Activated CD8-positive, alpha-beta memory T cell treated with anti-CD3 and anti-CD28 coated beads for 36 hours (primary cell): Measurements from ENCODE around the gene ZNF439. TPM values are rescaled to one million over a fixed set of nuclear protein-coding genes. Genes with fewer than 3 reads are reported as not detected.
"Not testable (repeated sequence)": the region's sequence is repeated elsewhere in the genome, so short reads cannot be mapped to it uniquely, and the experiment has no call there.

Experiments used
- CTCF ChIA-PET: fragments of 350-600 bp; sonication (Branson Sonifier 250); formaldehyde crosslinking; loops from one replicate; lab custom pipeline; 2021; ENCODE audit warnings: antibody characterized with exemption; lab: Charles Lee
- POLR2A ChIA-PET: fragments of 350-600 bp; sonication (Branson Sonifier 250); formaldehyde crosslinking; loops from one replicate; lab custom pipeline; 2021; ENCODE audit warnings: antibody characterized with exemption; lab: Charles Lee
- total RNA-seq, 2 experiments: library from RNA; stranded (reverse); gene quantifications; one replicate each; pipeline ENCODE4 v1.2.3, GENCODE V29; 2021

The ZNF439 gene
- 1 to 10 TPM; 6.0 to 6.8 TPM for total RNA-seq

- POLR2A ChIA-PET: interaction anchor here (0.5 to 0.8 kb wide), 2 partner anchors 35 to 829 kb away, joined by 3 read pairs; partner anchors contain the start of gene ZNF440
- CTCF ChIA-PET: interaction anchor here (1.0 to 1.5 kb wide), 2 partner anchors 51 to 211 kb away, joined by 3 to 5 read pairs; no protein-coding TSS in a partner anchor
Measured at GRCh38 chr19:11848594-11849469, at the start of gene ZNF439. Gene ZNF439 (plus strand): TSS chr19:11848726. CDS start chr19:11848868, 142 bp downstream.

GRCh38 chr19:11806354-11807098, 42.0 kb upstream of the ZNF439 start:
- ChIA-PET POLR2A (no interaction called here), CTCF (interaction anchor here (2.7 kb wide), 1 partner anchor 9 kb away, joined by 11 read pairs; the partner anchor contains the start of gene ZNF491)

GRCh38 chr19:11807099-11807380, 41.5 kb upstream of the ZNF439 start:
- POLR2A ChIA-PET: no interaction called here
- CTCF ChIA-PET: interaction anchor here (2.7 kb wide), 1 partner anchor 10 kb away, joined by 11 read pairs; the partner anchor contains the start of gene ZNF491

- CTCF ChIA-PET: interaction anchor here (0.6 to 5.1 kb wide), 5 partner anchors 9 to 441 kb away, joined by 3 to 48 read pairs (median 3); partner anchors contain the start of gene ZNF491
- POLR2A ChIA-PET: interaction anchor here (0.5 to 0.9 kb wide), 3 partner anchors 35 to 276 kb away, joined by 3 read pairs; partner anchors contain the start of gene ZNF441
Measured at GRCh38 chr19:11813703-11814028, 34.9 kb upstream of the ZNF439 start.

GRCh38 chr19:11814029-11814699, 34.4 kb upstream of the ZNF439 start, which contains the start of gene ZNF440:
Gene ZNF440 (plus strand): TSS chr19:11814273. CDS start chr19:11814448, 175 bp downstream.
- ChIA-PET CTCF (interaction anchor here (0.6 to 5.1 kb wide), 3 partner anchors 15 to 442 kb away, joined by 4 to 48 read pairs (median 6); partner anchors contain the start of gene ZNF491), POLR2A (interaction anchor here (0.7 to 0.9 kb wide), 2 partner anchors 35 to 47 kb away, joined by 3 read pairs; partner anchors contain the start of gene ZNF441)

- ChIA-PET POLR2A (no interaction called here), CTCF (interaction anchor here (1.0 to 5.1 kb wide), 3 partner anchors 13 to 108 kb away, joined by 3 to 48 read pairs (median 6); partner anchors contain the start of gene ZNF491)
Measured at GRCh38 chr19:11814700-11815035, 33.9 kb upstream of the ZNF439 start.

- ChIA-PET POLR2A (no interaction called here), CTCF (no interaction called here)
Measured at GRCh38 chr19:11821474-11822109, 26.9 kb upstream of the ZNF439 start.

- POLR2A ChIA-PET, CTCF ChIA-PET: not testable (repeated sequence)
Measured at GRCh38 chr19:11828957-11829876, 19.3 kb upstream of the ZNF439 start.

GRCh38 chr19:11832253-11832912, 16.1 kb upstream of the ZNF439 start:
- CTCF ChIA-PET: no interaction called here
- POLR2A ChIA-PET: no interaction called here

- POLR2A ChIA-PET: no interaction called here
- CTCF ChIA-PET: no interaction called here
Measured at GRCh38 chr19:11833541-11833940, 15.0 kb upstream of the ZNF439 start.

GRCh38 chr19:11835626-11836066, 12.9 kb upstream of the ZNF439 start:
- POLR2A ChIA-PET: not testable (repeated sequence)
- CTCF ChIA-PET: interaction anchor here (0.6 kb wide), 1 partner anchor 784 kb away, joined by 4 read pairs; no protein-coding TSS in a partner anchor

- CTCF ChIA-PET: no interaction called here
- POLR2A ChIA-PET: no interaction called here
Measured at GRCh38 chr19:11843722-11844121, 4.8 kb upstream of the ZNF439 start.

GRCh38 chr19:11847615-11848014, 911 bp upstream of the ZNF439 start:
- POLR2A ChIA-PET: not testable (repeated sequence)

GRCh38 chr19:11848200-11848593, 329 bp upstream of the ZNF439 start:
- ChIA-PET POLR2A (no interaction called here), CTCF (interaction anchor here (1.0 to 1.5 kb wide), 2 partner anchors 51 to 212 kb away, joined by 3 to 5 read pairs; no protein-coding TSS in a partner anchor)

More at GRCh38 chr19:11847615-11848014, 911 bp upstream of the ZNF439 start:
- CTCF ChIA-PET: interaction anchor here (1.5 kb wide), 1 partner anchor 50 kb away, joined by 5 read pairs; no protein-coding TSS in a partner anchor

- CTCF ChIA-PET: interaction anchor here (1.3 to 1.6 kb wide), 2 partner anchors 29 to 52 kb away, joined by 4 to 5 read pairs; partner anchors contain the start of gene ZNF491
- POLR2A ChIA-PET: not testable (repeated sequence)
Measured at GRCh38 chr19:11850289-11850688, 1.8 kb downstream of the ZNF439 start.

GRCh38 chr19:11853358-11853757, 4.8 kb downstream of the ZNF439 start:
- ChIA-PET POLR2A (no interaction called here), CTCF (no interaction called here)
